NCI-H526 (cell line): ENCODE measurements around the gene SSU72.
A peak's percentile ranks its signal among the peaks of the same experiment; 100 is the strongest.
"Not testable (repeated sequence)": the region's sequence is repeated elsewhere in the genome, so short reads cannot be mapped to it uniquely, and the experiment has no call there.

Source experiments
- DNase-seq, 2 experiments: peaks; one replicate each; lab custom pipeline; 2025; lab: John Stamatoyannopoulos, UW

The SSU72 gene

DNA sequence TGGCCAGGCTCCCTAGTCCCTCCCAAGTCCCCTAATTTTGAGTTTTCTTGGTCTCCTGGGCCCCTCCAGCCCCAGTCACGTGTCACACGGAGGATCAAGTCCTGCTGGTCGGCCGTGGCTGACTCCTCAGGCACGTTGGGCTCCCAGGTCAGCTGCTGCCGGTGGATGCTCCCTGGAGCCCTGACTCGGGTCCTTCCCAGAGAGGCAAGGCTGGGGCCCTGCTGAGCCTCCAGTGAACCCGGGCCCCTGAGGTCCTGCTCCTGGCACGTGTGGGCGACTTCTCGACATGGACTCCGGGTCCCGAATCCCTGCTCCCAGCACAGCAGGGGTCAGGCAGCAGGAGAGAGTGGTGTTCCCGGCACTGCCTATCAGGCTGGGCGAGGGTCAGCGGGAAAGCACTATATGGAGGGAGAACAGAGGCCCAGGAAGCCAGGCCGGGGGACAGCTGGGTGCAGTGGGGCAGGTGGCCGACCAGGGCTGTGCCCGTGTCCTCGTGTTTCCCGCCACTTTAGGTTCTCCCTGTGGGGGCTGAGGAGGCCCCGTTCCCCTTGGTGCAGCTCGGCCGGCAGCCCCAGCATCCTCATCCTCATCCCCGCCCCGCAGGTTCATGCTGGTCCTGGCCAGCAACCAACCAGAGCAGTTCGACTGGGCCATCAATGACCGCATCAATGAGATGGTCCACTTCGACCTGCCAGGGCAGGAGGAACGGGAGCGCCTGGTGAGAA, 47.4 kb downstream of the SSU72 start:
- DNase-seq, result no peak

DNA sequence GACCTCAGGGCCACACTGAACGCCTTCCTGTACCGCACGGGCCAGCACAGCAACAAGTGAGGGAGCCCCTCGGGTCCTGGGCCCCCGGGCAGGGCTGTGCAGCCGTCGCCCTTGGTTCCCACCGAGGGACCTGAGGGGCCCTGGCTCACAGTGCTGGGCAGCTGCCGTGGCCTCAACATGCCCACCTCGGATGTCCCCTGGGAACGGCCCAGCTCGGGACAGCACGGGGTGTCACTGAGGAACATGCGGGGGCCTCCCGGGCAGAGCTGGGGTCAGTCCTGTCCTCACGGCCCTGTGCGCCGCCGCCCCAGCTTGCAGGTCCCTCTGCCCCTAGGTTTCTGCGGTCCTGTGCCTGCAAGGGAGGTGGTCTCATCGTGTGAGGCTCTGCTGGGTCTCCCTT, 48.2 kb downstream of the SSU72 start:
- not testable (repeated sequence) for DNase-seq

DNA sequence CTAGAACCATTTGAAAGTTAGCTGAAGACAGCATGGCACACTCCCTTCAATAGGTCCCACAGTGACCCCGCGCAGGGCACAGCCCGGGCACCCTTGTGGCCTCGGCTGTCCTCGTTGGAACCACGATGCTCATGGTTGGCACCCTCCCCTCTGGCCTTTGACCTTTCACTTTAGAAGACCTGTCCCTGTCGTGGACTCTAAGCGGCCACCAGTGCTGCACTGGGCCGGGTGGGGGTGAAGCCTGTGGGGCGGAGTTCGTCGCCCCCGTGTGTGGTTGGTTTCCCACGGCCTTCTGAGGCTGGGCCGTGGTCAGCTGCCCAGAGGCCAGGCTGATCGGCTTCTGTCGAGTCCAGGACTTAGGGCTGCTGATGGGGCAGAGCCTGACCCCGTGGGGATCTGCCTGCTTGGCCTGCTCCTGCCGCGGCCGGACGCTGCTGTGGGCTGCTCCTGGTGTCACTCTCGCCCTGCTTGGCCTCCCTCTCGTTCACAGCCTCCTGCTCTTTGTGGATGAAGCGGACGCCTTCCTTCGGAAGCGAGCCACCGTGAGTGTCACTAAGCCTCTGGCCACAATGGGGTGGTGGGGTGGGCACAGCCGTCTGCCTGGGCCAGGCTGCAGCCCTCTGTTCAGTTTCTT, 49.8 kb downstream of the SSU72 start:
- not testable (repeated sequence) for DNase-seq

DNA sequence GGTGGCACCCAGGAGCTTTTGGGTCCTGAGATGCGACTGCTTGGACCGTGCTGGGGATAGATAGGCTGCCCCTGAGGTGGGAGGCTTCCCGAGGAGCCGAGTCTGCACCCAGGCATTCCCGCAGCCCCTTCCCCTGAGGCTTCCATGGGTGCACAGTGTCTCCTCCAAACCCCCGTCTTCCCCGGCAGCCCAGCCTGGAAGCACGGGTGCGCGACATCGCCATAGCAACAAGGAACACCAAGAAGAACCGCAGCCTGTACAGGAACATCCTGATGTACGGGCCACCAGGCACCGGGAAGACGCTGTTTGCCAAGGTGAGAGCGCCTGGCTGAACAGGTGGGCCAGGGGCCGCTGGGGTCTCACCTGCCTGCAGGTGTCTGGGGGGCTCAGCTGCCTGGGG, 51.0 kb downstream of the SSU72 start:
- DNase-seq, result peak in 1 of 2 experiments; percentile 34

DNA sequence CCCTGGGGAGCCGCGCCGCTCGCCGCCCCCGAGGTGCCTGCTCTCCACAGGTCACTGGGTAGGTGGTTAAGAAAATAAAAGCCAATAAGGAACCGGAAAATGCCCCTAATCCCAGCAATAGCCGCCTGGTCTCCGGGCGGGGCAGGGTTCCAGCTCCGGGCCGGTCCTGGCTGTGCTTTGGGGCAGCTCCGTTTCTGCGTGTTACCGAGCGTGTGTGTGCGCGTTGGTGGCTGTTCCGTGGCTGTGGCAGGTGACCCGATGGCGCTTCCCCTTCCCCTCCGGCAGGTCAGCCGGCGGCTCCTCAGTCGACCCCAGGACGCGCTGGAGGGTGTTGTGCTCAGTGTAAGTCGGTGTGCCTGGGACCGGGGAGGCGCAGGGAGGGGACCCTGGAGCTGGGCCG, 51.4 kb downstream of the SSU72 start:
- DNase-seq, result not testable (repeated sequence)

DNA sequence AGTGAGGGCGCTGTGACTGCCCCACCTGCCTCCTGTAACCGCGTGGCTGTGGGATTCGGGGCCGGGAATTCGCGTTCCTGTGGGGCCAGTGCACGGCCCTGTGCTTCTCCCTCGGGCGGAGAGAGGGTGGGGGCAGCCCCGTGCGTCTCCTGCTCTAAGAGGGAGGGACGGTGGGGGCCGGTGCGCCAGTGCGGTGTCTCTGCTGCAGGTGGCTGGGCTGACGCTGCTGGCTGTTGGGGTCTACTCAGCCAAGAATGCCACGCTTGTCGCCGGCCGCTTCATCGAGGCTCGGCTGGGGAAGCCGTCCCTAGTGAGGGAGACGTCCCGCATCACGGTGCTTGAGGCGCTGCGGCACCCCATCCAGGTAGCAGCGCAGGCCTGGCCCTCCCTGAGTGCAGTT, 52.1 kb downstream of the SSU72 start:
- not testable (repeated sequence) for DNase-seq

DNA sequence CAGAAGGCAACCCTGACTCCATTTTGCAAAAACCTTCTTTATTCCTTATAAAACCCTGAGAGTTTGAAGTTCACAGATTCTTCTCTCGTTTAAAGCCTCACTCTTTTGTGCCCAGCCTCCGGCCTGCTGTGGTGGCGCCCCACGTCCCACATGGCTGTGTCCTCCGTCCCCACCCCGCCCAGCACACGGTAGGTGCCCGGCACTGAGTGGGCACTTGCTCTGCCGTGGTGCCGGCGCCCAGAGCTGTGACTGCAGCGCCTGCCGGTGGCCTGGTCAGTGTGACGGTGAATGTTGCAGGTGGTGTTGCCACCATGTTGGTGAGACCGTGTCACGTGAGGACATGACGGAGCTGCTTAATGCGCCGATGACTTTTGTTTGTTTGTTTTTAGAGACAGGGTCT, 53.3 kb downstream of the SSU72 start:
- DNase-seq, result no peak

DNA sequence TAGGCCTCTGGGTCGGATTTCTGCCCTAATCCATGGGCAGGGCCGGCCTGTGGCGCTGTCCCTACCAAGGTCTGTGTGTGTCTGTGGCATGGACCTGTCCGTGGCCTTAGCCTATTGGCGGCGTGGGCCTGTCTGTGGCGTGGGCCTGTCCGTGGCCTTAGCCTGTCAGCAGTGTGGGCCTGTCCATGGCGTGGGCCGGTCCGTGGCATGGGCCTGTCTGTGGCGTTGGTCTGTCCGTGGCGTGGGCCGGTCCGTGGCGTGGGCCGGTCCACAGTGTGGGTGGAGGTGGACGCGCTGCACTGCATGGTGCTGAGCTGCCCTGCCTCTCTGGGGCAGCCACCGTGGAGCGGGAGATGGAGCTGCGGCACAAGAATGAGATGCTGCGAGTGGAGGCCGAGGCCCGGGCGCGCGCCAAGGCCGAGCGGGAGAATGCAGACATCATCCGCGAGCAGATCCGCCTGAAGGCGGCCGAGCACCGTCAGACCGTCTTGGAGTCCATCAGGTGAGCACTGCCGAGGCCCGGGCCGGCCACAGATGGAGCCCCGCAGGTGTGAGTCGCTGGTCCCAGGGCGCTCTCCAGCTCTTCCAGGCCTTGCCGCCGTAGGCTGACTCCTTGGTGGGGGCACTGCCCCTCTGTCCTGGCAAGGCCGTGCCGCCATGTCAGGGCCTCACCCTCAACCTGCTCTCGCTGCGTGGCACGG, 54.7 kb downstream of the SSU72 start:
- not testable (repeated sequence) for DNase-seq

DNA sequence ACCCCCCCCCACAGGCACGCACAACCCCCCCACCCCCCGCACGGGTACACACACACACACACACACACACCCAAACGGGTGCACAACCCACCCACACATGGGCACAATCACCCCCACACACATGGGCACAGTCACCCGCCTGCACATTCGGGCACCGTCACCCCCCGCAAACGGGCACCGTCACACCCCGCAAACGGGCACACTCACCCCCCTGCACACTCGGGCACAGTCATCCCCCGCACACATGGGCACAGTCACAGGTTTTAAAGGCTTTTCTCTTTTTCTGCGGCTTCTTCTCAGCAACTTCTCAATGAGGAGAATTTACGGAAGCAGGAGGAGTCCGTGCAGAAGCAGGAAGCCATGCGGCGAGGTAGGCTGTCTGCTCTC, 56.0 kb downstream of the SSU72 start:
- not testable (repeated sequence) for DNase-seq

DNA sequence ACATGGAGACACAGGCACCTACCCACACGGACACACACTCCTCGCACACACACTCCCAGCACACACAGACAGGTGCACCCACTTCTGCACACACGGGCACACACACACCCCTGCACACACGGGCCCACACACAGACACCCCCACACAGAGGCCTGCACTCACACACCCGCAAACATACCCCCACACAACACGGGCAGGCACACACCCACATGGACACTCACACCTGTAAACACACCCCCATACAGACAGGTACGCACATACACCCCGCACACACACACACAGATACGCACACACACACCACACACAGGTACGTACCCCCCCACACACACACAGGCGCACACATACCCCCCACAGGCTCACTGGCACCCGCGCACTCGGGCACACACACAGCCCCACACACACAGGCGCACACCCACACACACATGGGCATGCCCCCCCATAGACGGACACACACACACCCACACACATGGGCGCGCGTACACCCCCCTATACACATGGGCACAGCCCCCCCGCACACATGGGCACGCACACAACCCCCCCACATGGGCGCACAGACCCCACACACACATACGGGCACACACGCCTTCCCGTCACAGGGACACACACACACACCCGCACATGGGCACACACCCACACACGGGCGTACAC, 56.6 kb downstream of the SSU72 start:
- DNase-seq, result no peak

DNA sequence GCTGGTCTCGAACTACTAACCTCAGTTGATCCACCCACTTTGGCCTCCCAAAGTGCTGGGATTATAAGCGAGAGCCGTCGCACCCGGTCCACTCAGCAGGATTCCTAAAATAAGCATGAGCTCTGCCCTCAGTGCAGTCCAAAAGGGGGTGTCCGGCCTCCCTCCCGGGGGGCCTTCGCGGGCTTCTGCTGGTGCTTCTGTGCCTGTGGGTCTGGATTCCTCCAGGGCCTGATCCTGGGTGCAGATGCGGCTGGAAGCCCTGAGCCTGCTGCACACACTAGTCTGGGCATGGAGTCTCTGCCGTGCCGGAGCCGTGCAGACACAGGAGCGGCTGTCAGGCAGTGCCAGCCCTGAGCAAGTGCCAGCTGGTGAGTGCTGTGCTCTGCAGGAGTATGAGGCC, 57.7 kb downstream of the SSU72 start:
- DNase-seq, result not testable (repeated sequence)

DNA sequence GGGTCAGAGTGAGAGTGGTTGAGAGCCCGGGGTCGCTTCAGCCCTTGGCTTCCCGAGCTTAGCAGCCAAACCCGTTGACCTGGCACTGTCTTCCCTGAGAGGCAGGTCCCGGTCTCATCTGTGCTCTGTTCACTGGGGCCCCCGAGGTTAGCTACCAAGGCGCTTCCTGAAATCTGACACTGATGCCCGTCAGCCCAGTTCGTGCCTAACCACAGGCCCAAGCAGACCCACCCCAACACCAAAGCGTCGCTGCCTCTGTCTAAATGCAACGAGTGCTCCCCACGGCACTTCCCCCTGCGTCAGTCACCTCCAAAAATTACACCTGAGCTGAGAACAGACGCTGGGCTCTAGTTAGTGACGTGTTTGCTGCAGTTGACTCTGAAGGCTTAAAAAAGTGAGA, 60.3 kb downstream of the SSU72 start:
- DNase-seq, result not testable (repeated sequence)

DNA sequence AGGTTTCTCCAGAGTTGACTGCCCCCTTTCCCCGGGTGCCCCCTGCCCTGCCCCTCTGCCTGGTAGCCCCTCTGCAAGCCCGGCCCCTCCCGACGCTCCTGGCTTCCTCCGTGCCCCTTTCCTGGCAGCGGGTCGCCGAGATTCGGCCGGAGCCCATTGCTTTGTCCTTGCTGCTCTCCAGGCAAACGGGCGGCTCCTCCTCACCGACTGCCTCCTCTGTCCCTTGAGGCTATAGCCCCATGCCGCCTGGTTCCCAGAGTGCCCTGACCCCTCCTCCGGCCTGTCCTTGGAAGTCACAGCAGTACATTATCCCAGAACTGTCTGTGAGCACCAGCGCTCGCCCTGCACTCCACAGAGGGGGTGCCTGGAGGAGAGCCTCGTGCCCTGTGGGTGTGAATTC, 61.0 kb downstream of the SSU72 start:
- DNase-seq, result not testable (repeated sequence)

DNA sequence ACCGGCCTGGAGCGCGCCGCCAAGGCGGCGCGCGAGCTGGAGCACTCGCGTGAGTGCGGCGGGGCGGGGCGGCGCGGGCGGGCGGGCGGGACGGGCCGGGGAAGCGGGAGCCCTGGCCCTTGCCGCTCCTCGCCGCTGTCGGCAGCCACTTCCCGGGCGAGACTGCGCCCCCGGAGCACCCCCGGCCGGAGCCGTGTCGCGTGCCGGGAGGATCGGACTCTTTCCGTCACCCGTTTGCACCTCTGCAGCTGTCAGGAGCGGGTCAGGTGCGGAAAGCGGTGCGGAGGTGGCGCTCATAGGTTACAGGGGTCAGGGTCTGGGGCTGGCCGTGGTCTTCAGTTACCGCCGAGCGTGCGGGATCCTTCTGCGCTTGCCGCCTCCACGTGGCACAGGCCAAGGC, 62.2 kb downstream of the SSU72 start:
- DNase-seq, result not testable (repeated sequence)

DNA sequence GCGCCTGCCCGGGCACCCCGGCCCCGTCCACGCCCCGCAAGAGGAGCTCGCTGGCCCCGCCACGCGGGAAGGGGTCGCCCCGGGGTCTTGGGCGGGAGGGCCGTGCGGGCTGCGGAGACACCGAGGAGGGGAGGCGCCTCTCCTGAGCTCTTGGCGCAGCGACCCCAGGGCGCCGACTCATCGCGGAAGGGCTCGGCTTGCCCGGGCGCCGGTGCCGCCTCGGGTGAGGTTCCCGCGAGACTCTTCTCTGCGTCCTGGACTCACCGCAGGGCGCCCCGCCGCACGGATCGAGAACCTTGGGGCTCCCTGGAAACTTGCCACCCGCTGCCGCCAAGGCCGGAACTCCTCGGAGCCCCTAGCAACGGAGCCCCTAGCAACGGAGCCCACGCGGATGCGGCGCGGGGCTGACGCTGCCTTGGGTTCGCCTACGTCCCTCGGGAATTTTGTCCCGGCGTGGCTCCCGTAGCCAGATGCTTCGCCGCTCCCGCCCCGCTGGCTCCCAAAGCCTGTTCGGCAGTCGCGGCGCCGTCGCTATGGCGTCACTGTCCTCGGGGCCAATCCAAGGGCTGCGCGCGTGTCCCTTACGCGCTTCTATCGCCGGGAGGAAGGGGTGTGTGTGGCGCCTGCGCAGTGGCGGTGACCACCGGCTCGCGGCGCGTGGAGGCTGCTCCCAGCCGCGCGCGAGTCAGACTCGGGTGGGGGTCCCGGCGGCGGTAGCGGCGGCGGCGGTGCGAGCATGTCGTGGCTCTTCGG, 63.0 kb downstream of the SSU72 start, which contains the start of gene ATAD3A:
Gene ATAD3A, plus strand, starts transcription at position 630 of the 753 bp plus-strand sequence. Its CDS starts 107 bp downstream, at position 737.
- peak; percentile 89 to 98 for DNase-seq

DNA sequence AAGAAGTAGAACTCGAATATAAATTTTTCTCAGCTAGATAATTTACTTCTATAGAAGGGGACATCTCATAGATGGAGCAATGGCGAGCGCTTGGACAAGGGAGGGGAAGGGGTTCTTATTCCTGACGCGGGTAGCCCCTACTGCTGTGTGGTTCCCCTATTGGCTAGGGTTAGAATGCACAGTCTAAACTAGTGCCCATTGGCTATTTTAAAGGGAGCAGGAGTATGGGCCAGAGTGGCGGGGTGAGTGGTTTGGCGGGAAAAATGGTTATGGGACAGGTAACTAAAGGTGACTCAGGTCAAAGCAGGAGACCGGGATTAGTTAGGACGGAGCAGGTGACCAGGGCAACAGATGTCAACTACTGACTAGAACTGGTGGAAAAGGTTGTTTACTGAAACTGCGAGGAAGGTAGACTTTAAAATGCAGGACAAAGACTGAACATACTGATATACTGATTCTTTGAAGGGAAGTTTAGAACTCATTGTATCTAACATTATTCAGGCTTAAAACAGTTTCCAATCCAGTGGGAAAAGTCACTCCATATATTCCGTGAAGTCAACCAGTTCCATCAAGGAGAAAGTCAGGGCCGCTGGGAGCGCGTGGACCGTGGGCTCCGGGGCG, 63.6 kb downstream of the SSU72 start:
- peak; percentile 68 to 69 for DNase-seq

DNA sequence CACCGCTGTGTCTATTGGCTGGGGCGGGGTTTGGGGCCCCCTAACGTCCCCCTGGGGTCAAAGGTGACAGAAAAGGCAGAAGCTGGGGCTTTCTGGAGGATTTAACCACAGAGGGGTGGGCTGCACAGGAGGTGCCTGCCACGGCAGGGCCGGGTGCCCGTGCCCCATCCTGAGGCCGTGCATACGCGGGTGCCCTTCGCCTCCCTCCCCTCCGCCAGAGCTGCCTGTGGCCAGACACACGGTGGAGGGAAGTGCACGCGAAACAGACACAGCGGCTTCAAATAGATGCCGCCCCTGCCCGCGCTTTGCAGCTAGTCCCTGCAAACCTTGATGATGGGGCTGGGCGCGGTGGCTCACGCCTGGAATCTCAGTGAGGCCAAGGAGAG, 65.2 kb downstream of the SSU72 start:
- DNase-seq, result not testable (repeated sequence)

DNA sequence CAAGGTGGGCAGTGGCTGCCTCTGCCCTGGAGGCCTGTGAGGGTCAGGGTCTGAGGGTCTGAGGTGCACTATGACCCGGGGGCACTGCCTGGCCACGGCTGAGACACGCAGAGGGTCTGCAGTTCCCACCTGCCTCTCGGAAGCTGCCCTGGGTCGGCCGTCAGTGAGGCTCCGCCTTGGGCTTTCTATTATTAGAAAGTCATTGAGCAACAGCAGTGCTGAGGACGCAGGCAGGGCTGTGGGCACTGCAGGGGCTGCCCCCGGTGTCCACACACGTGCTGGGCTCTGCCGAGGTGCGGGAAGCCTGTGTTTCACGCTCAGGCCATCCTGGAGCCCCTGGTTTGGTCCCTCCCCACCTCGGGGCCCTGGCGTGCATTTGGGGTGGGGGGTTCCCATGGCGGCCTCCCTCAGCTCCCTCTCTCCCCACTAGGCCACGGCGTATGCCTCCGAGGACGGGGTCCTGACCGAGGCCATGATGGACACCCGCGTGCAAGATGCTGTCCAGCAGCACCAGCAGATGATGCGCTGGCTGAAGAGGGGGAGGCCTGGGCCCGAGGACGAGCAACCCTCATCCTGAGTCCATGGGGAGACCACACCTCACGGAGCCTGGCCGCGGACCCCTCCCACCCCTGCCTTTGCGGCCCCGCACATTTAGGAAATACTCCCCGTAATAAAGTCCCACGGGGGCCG, 65.7 kb downstream of the SSU72 start:
- not testable (repeated sequence) for DNase-seq

DNA sequence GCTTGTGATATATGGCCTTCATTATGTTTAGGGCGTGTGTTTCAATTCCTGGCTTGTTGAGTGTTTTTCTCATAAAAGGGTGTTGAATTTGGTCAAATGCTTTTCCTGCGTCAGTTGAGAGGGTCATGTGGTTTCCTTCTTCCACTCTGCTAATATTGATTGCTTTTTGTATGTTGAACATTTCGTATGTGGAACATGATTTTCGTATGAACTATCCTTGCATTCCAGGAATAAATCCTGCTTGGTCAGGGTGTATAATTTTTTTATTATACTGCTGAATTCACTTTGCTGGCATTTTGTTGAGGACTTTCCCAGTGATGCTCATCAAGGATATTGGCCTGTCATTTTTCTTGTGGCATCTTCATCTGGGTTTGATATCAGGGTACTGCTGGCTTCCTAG, 67.4 kb downstream of the SSU72 start:
- no peak for DNase-seq

DNA sequence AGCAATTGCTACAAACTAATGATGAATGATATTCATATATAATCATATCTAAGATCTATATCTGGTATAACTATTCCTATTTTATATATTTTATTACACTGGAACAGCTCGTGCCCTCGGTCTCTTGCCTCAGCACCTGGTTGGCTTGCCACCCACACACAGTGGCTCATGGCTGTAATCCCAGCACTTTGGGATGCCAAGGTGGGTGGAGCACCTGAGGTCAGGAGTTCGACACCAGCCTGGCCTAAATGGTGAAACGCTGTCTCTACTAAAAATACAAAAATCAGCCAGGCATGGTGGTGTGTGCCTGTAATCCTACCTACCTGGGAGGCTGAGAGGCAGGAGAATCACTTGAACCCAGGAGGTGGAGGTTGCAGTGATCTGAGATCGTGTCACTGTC, 68.9 kb downstream of the SSU72 start:
- DNase-seq, result not testable (repeated sequence)

DNA sequence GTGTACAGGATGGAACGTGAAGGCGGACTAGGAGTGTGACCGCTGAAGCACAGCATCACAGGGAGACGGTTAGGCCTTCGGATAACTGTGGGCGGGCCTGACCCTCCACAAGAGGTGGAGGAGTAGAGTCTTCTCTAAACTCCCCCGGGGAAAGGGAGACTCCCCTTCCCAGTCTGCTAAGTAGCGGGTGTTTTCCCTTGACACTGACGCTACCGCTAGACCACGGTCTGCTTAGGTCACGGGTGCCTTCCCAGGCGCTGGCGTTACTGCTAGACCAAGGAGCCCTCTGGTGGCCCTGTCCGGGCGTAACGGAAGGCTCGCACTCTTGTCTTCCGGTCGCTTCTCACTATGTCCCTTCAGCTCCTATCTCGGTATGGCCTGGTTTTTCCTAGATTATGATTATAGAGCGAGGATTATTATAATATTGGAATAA, 69.3 kb downstream of the SSU72 start:
- DNase-seq, result peak in 1 of 2 experiments; percentile 54
